ENCODE results near the gene IMPACT. TPM values are rescaled to one million over a fixed set of nuclear protein-coding genes. Genes with fewer than 3 reads are reported as not detected.

IMPACT gene
- total RNA-seq, 1 donor from 2014 or later: 23.5 TPM

GRCh38 chr18:24470805-24471204 is 44.3 kb downstream of the IMPACT start:
- H3K4me3 ChIP-seq (ENCODE audit: low read length in 3 of 3): no peak overlapping the region
- no peak overlapping the region for H3K9ac ChIP-seq (ENCODE audit: low read depth in 1 of 3, low read length in 3 of 3)
- H3K4me1 ChIP-seq (ENCODE audit: control insufficient read depth in 3 of 3, insufficient read depth in 3 of 3, low read length in 3 of 3): no peaks in the 10 kb centered on the region

GRCh38 chr18:24472591-24472990 is 46.1 kb downstream of the IMPACT start:
- Histone ChIP-seq H3K9ac (ENCODE audit: low read depth in 1 of 3, low read length in 3 of 3) (no peak overlapping the region), H3K36me3 (ENCODE audit: control insufficient read depth in 3 of 3, insufficient read depth in 3 of 3, low read length in 3 of 3) (no peaks in the 10 kb centered on the region), H3K27me3 (ENCODE audit: control insufficient read depth in 3 of 3, insufficient read depth in 3 of 3, low read length in 3 of 3) (no peaks in the 10 kb centered on the region), H3K9me3 (ENCODE audit: control insufficient read depth in 3 of 3, low read length in 3 of 3) (no peaks in the 10 kb centered on the region), H3K4me3 (ENCODE audit: low read length in 3 of 3) (no peak overlapping the region), H3K4me1 (ENCODE audit: control insufficient read depth in 3 of 3, insufficient read depth in 3 of 3, low read length in 3 of 3) (no peaks in the 10 kb centered on the region), H3K27ac (ENCODE audit: low read depth, low read length) (no peak overlapping the region)

More at GRCh38 chr18:24470805-24471204, 44.3 kb downstream of the IMPACT start:
- H3K27me3 ChIP-seq (ENCODE audit: control insufficient read depth in 3 of 3, insufficient read depth in 3 of 3, low read length in 3 of 3): no peaks in the 10 kb centered on the region
- H3K27ac ChIP-seq (ENCODE audit: low read depth, low read length): no peak overlapping the region
- no peaks in the 10 kb centered on the region for H3K36me3 ChIP-seq (ENCODE audit: control insufficient read depth in 3 of 3, insufficient read depth in 3 of 3, low read length in 3 of 3)
- no peaks in the 10 kb centered on the region for H3K9me3 ChIP-seq (ENCODE audit: control insufficient read depth in 3 of 3, low read length in 3 of 3)

DNA sequence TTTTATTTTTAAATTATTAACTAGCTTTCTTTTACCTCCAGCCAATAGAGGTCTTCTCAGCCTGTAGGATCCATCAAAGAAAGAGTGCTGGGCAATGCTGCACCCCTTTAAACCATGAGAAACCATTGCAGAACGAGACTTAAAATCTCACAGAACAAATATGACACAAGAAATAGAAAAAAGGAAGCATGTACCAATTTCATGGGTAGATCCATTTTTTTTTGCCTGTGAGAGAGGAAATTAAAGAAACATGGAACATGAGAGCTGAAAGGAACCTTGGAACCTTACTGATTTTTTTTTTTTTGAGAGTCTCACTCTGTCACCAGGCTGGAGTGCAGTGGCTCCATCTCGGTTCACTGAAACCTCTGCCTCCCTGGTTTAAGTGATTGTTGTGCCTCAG is 47.9 kb downstream of the IMPACT start:
- Histone ChIP-seq H3K4me3 (ENCODE audit: low read length in 3 of 3) (no peak overlapping the region), H3K27me3 (ENCODE audit: control insufficient read depth in 3 of 3, insufficient read depth in 3 of 3, low read length in 3 of 3) (no peaks in the 10 kb centered on the region), H3K36me3 (ENCODE audit: control insufficient read depth in 3 of 3, insufficient read depth in 3 of 3, low read length in 3 of 3) (no peaks in the 10 kb centered on the region), H3K4me1 (ENCODE audit: control insufficient read depth in 3 of 3, insufficient read depth in 3 of 3, low read length in 3 of 3) (no peaks in the 10 kb centered on the region), H3K9me3 (ENCODE audit: control insufficient read depth in 3 of 3, low read length in 3 of 3) (no peaks in the 10 kb centered on the region), H3K9ac (ENCODE audit: low read depth in 1 of 3, low read length in 3 of 3) (no peak overlapping the region), H3K27ac (ENCODE audit: low read depth, low read length) (no peak overlapping the region)

DNA sequence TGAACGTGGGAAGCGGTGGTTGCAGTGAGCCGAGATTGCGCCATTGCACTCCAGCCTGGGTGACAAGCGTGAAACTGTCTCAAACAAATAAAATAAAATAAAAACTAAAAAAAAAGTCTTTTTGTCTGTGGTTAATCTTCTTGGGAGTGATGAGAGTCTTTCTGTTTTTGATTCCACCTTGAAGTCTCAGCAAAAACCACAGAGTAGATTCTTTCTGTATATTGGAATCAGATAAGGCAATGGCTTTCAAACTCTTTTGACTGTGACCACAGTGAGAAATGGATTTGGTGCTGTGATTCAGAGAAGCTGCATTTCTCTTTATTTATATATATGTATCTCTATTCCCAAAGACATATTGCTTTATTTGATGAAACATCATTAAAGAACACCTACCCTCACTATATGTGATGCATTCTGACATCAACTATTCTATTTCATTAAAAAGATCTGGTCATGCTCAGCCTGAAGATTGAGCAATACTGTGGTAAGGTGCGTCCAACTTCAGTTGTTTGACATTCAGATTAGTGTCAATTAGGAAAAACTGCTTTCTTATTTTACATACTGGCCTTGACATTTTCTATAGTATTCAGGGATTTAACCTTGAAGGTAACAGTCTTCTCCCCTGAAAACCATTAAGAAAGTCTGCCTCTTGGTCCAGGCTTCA is 49.6 kb downstream of the IMPACT start:
- Histone ChIP-seq H3K9me3 (ENCODE audit: control insufficient read depth in 3 of 3, low read length in 3 of 3) (no peaks in the 10 kb centered on the region), H3K4me3 (ENCODE audit: low read length in 3 of 3) (no peak overlapping the region), H3K36me3 (ENCODE audit: control insufficient read depth in 3 of 3, insufficient read depth in 3 of 3, low read length in 3 of 3) (no peaks in the 10 kb centered on the region), H3K4me1 (ENCODE audit: control insufficient read depth in 3 of 3, insufficient read depth in 3 of 3, low read length in 3 of 3) (no peaks in the 10 kb centered on the region), H3K9ac (ENCODE audit: low read depth in 1 of 3, low read length in 3 of 3) (no peak overlapping the region), H3K27me3 (ENCODE audit: control insufficient read depth in 3 of 3, insufficient read depth in 3 of 3, low read length in 3 of 3) (no peaks in the 10 kb centered on the region), H3K27ac (ENCODE audit: low read depth, low read length) (no peak overlapping the region)

DNA sequence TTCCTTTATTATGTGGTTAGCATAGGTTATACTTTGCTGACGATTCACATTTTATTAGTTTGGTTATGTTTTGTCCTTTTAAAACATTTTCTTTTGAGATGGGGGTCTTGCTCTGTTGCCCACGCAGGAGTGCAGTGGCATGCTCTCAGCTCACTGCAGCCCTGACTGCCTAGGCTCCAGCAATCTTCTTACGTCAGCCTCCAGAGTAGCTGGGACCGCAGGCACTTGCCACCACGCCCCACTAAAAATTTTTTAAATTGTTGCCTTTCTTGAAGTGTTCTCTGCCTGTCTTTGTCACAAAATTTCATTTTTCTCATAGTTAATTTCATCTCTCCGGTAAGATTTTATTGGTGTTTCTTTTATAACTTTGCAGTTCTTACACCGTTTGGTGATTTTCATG is 52.9 kb downstream of the IMPACT start:
- H3K9ac ChIP-seq (ENCODE audit: low read depth in 1 of 3, low read length in 3 of 3): no peak overlapping the region
- no peaks in the 10 kb centered on the region for H3K4me1 ChIP-seq (ENCODE audit: control insufficient read depth in 3 of 3, insufficient read depth in 3 of 3, low read length in 3 of 3)
- H3K27me3 ChIP-seq (ENCODE audit: control insufficient read depth in 3 of 3, insufficient read depth in 3 of 3, low read length in 3 of 3): peaks cover 0 to 3% (median 0%) of the 10 kb centered on the region in 3 donors
- H3K4me3 ChIP-seq (ENCODE audit: low read length in 3 of 3): no peak overlapping the region
- H3K9me3 ChIP-seq (ENCODE audit: control insufficient read depth in 3 of 3, low read length in 3 of 3): no peaks in the 10 kb centered on the region
- no peaks in the 10 kb centered on the region for H3K36me3 ChIP-seq (ENCODE audit: control insufficient read depth in 3 of 3, insufficient read depth in 3 of 3, low read length in 3 of 3)
- no peak overlapping the region for H3K27ac ChIP-seq (ENCODE audit: low read depth, low read length)

DNA sequence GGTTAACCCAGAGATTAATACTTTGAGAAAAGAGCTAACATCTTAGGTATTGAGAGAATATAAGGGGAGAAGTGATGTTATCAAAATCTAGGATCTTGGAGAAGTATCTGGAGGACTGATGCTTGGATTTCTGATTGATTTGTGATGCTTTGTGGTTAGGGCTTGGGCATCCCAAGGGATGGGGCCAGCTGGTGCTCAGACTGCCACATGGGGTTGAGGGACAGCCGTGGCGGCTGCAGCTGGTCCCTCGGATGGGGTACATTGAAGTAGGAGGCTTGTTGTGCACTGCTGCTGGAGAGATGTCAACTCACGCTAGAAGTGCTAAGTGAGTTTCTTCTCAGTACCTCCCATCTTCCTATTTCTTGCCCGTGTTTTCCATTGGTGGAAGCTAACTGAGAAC is 56.4 kb downstream of the IMPACT start:
- H3K9me3 ChIP-seq (ENCODE audit: control insufficient read depth in 3 of 3, low read length in 3 of 3): no peaks in the 10 kb centered on the region
- no peak overlapping the region for H3K4me3 ChIP-seq (ENCODE audit: low read length in 3 of 3)
- H3K36me3 ChIP-seq (ENCODE audit: control insufficient read depth in 3 of 3, insufficient read depth in 3 of 3, low read length in 3 of 3): no peaks in the 10 kb centered on the region
- H3K27ac ChIP-seq (ENCODE audit: low read depth, low read length): no peak overlapping the region
- no peak overlapping the region for H3K9ac ChIP-seq (ENCODE audit: low read depth in 1 of 3, low read length in 3 of 3)
- H3K4me1 ChIP-seq (ENCODE audit: control insufficient read depth in 3 of 3, insufficient read depth in 3 of 3, low read length in 3 of 3): peaks cover 0 to under 1% (median 0%) of the 10 kb centered on the region in 3 donors
- H3K27me3 ChIP-seq (ENCODE audit: control insufficient read depth in 3 of 3, insufficient read depth in 3 of 3, low read length in 3 of 3): peaks cover 0 to 6% (median 3%) of the 10 kb centered on the region in 3 donors

DNA sequence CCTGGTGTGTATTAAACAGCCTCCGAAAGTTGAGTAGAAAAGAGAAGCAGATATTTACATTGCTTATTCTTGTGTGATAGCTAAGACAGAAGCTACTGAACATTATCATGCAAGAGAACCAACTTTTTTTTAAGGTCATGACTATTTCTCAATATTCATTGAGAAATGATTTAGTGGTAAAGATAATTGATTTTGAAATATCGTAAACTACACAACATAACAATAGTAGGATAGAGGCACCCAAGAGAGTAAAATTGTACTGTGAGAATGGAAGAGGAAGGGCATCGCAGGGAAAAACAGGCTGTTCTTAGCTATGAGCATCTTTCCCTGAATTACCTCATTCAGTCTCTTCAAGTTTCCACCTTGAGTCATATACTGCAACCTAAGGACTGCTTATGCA is 59.2 kb downstream of the IMPACT start:
- H3K36me3 ChIP-seq (ENCODE audit: control insufficient read depth in 3 of 3, insufficient read depth in 3 of 3, low read length in 3 of 3): no peaks in the 10 kb centered on the region
- peaks cover 0 to 6% (median 5%) of the 10 kb centered on the region in 3 donors for H3K27me3 ChIP-seq (ENCODE audit: control insufficient read depth in 3 of 3, insufficient read depth in 3 of 3, low read length in 3 of 3)
- no peak overlapping the region for H3K9ac ChIP-seq (ENCODE audit: low read depth in 1 of 3, low read length in 3 of 3)
- H3K4me3 ChIP-seq (ENCODE audit: low read length in 3 of 3): no peak overlapping the region
- H3K4me1 ChIP-seq (ENCODE audit: control insufficient read depth in 3 of 3, insufficient read depth in 3 of 3, low read length in 3 of 3): peaks cover 0 to 2% (median 0%) of the 10 kb centered on the region in 3 donors
- no peaks in the 10 kb centered on the region for H3K9me3 ChIP-seq (ENCODE audit: control insufficient read depth in 3 of 3, low read length in 3 of 3)
- no peak overlapping the region for H3K27ac ChIP-seq (ENCODE audit: low read depth, low read length)

GRCh38 chr18:24486684-24487083 is 60.2 kb downstream of the IMPACT start:
- Histone ChIP-seq H3K4me3 (ENCODE audit: low read length in 3 of 3) (no peak overlapping the region), H3K27ac (ENCODE audit: low read depth, low read length) (no peak overlapping the region), H3K9ac (ENCODE audit: low read depth in 1 of 3, low read length in 3 of 3) (no peak overlapping the region), H3K27me3 (ENCODE audit: control insufficient read depth in 3 of 3, insufficient read depth in 3 of 3, low read length in 3 of 3) (peaks cover 0 to 6% (median 5%) of the 10 kb centered on the region in 3 donors), H3K4me1 (ENCODE audit: control insufficient read depth in 3 of 3, insufficient read depth in 3 of 3, low read length in 3 of 3) (peaks cover 0 to 2% (median 0%) of the 10 kb centered on the region in 3 donors), H3K9me3 (ENCODE audit: control insufficient read depth in 3 of 3, low read length in 3 of 3) (no peaks in the 10 kb centered on the region), H3K36me3 (ENCODE audit: control insufficient read depth in 3 of 3, insufficient read depth in 3 of 3, low read length in 3 of 3) (no peaks in the 10 kb centered on the region)

DNA sequence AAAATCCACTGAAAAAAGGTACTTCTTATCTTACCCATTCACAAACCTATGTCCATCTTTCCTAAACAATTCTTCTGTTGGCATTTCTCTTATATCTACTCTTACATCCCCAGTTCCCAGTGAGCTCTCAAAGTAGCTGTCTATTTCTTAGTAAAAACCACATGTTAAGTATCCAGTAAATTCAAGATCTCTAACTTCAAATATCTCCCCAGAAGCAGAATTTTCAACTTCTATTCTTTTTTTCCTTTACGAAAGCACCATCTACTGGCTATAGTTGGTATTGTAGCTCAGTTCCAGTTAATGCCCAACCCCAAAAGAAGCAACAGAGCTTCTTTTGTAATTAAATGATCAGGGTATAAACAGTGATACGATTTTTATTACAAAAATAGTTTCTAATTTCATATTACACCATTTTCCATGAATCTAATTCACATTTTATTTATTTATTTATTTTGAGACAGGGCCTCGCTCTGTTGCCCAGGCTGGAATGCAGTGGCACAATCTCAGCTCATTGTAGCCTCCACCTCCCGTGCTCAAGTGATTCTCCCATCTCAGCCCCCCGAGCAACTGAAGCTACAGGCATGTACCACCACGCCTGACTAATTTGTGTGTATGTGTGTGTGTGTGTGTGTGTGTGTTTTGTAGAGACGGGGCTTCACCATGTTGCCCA is 62.5 kb downstream of the IMPACT start:
- Histone ChIP-seq H3K9me3 (ENCODE audit: control insufficient read depth in 3 of 3, low read length in 3 of 3) (no peaks in the 10 kb centered on the region), H3K4me3 (ENCODE audit: low read length in 3 of 3) (no peak overlapping the region), H3K36me3 (ENCODE audit: control insufficient read depth in 3 of 3, insufficient read depth in 3 of 3, low read length in 3 of 3) (no peaks in the 10 kb centered on the region), H3K27me3 (ENCODE audit: control insufficient read depth in 3 of 3, insufficient read depth in 3 of 3, low read length in 3 of 3) (peaks cover 0 to 5% (median 3%) of the 10 kb centered on the region in 3 donors), H3K4me1 (ENCODE audit: control insufficient read depth in 3 of 3, insufficient read depth in 3 of 3, low read length in 3 of 3) (peaks cover 0 to 2% (median 0%) of the 10 kb centered on the region in 3 donors), H3K9ac (ENCODE audit: low read depth in 1 of 3, low read length in 3 of 3) (no peak overlapping the region), H3K27ac (ENCODE audit: low read depth, low read length) (no peak overlapping the region)

- Histone ChIP-seq H3K27ac (ENCODE audit: low read depth, low read length) (no peak overlapping the region), H3K27me3 (ENCODE audit: control insufficient read depth in 3 of 3, insufficient read depth in 3 of 3, low read length in 3 of 3) (peaks cover 0 to 5% (median 3%) of the 10 kb centered on the region in 3 donors), H3K9ac (ENCODE audit: low read depth in 1 of 3, low read length in 3 of 3) (no peak overlapping the region), H3K36me3 (ENCODE audit: control insufficient read depth in 3 of 3, insufficient read depth in 3 of 3, low read length in 3 of 3) (no peaks in the 10 kb centered on the region), H3K4me3 (ENCODE audit: low read length in 3 of 3) (no peak overlapping the region), H3K4me1 (ENCODE audit: control insufficient read depth in 3 of 3, insufficient read depth in 3 of 3, low read length in 3 of 3) (peaks cover 0 to 2% (median 0%) of the 10 kb centered on the region in 3 donors), H3K9me3 (ENCODE audit: control insufficient read depth in 3 of 3, low read length in 3 of 3) (no peaks in the 10 kb centered on the region)
These were observed 64.1 kb downstream of the IMPACT start for GRCh38 chr18:24490539-24490938.

Data from skeletal muscle tissue (tissue), 4 donors.